Thyroid gland (tissue), 4 donors: ENCODE data around the gene DNM3. TPM values are rescaled to one million over a fixed set of nuclear protein-coding genes. Genes with fewer than 3 reads are reported as not detected.

ENCODE experiments used
- DNase-seq, 2 donors: peaks; one replicate each; pipeline ENCODE4 v3.0.0-alpha.2; 2019
- H3K27ac ChIP-seq, 3 donors: fragments of 200-600 bp; sonication (generic); 1 replicate in 2 of 3; 2 replicates in 1 of 3; pipeline ENCODE4 v1.5.1; 2016 to 2019; ENCODE audit warnings: mild to moderate bottlenecking in 1 of 3, moderate library complexity in 1 of 3
- H3K27me3 ChIP-seq: fragments of 200-600 bp; sonication (generic); one replicate; pipeline ENCODE4 v1.5.1; 2019
- H3K36me3 ChIP-seq, 2 donors: fragments of 200-600 bp; sonication (generic); one replicate each; pipeline ENCODE4 v1.5.1; 2016 to 2019
- H3K4me1 ChIP-seq, 2 donors: fragments of 200-600 bp; sonication (generic); one replicate each; pipeline ENCODE4 v1.5.1; 2017 to 2019
- H3K4me3 ChIP-seq, 3 donors: fragments of 200-600 bp; sonication (generic); replicated peaks in 1 of 3; 1 replicate in 2 of 3; 2 replicates in 1 of 3; pipeline ENCODE4 v1.5.1; 2016; ENCODE audit warnings: mild to moderate bottlenecking in 1 of 3
- H3K9me3 ChIP-seq: fragments of 200-600 bp; sonication (generic); one replicate; pipeline ENCODE4 v1.5.1; 2017
- CTCF ChIP-seq, 6 experiments: fragments of 200-600 bp in 3 of 6; fragments of 450-650 bp in 3 of 6; sonication (generic) in 3 of 6; IDR thresholded peaks; one replicate each; pipeline ENCODE4 v1.5.1; 2016 to 2019; ENCODE audit warnings: antibody characterized with exemption in 6 of 6, mild to moderate bottlenecking in 2 of 6, inconsistent platforms in 1 of 6, moderate library complexity in 1 of 6
- POLR2A ChIP-seq, 2 donors: fragments of 450-650 bp; IDR thresholded peaks; one replicate each; pipeline ENCODE4 v1.6.1; 2017; ENCODE audit warnings: antibody characterized with exemption in 2 of 2, mild to moderate bottlenecking in 2 of 2, moderate library complexity in 1 of 2
- WGBS, 2 donors: methylation state at CpG; one replicate each; pipeline ENCODE4 v1.1.5; 2017; 5-methylcytosine and 5-hydroxymethylcytosine counted together
- intact Hi-C: fragments of 100-400 bp; cut with DNase I; formaldehyde crosslinking; loops from one replicate; pipeline ENCODE4 v1.15.1; 2023
- total RNA-seq, 4 donors: library from RNA; depleted of rRNA; stranded (reverse); fragments of >200 nt; gene quantifications; one replicate each; pipeline ENCODE4 v1.2.3, GENCODE V29; 2016

DNM3 gene
- total RNA-seq, 4 donors from 2014 or later: 9.0 to 13.6 (median 10.8) TPM

GRCh38 chr1:171940368-171940767 lies 99.1 kb downstream of the DNM3 start:
- no peak for DNase-seq
- Histone ChIP-seq H3K27me3 (no peaks in the 10 kb centered on the region), H3K27ac (no peak overlapping the region), H3K4me1 (no peaks in the 10 kb centered on the region), H3K9me3 (no peaks in the 10 kb centered on the region), H3K36me3 (no peaks in the 10 kb centered on the region), H3K4me3 (no peak overlapping the region)
- intact Hi-C loops: no loop called here
- TF ChIP-seq POLR2A (IDR thresholded peaks at IDR 0.05): no peak
- no peak for TF ChIP-seq CTCF (IDR thresholded peaks at IDR 0.05)

- DNase-seq: no peak
- Histone ChIP-seq H3K4me1 (no peaks in the 10 kb centered on the region), H3K4me3 (no peak overlapping the region), H3K27me3 (no peaks in the 10 kb centered on the region), H3K36me3 (no peaks in the 10 kb centered on the region), H3K9me3 (no peaks in the 10 kb centered on the region), H3K27ac (no peak overlapping the region)
- 90 to 96% methylated on average over 1 of the region's 1 CpG for WGBS, 2 donors
- intact Hi-C loops: no loop called here
- TF ChIP-seq CTCF (IDR thresholded peaks at IDR 0.05): no peak
- no peak for TF ChIP-seq POLR2A (IDR thresholded peaks at IDR 0.05)
Measured at GRCh38 chr1:171941920-171942319, 100.6 kb downstream of the DNM3 start.

GRCh38 chr1:171943973-171944561 lies 102.8 kb downstream of the DNM3 start:
- no peak for DNase-seq
- intact Hi-C loops: no loop called here
- no peaks in the 10 kb centered on the region for H3K9me3 ChIP-seq
- no peak overlapping the region for H3K27ac ChIP-seq
- no peaks in the 10 kb centered on the region for H3K4me1 ChIP-seq
- no peaks in the 10 kb centered on the region for H3K27me3 ChIP-seq
- H3K36me3 ChIP-seq: no peaks in the 10 kb centered on the region
- no peak overlapping the region for H3K4me3 ChIP-seq
- 93 to 99% methylated on average over 3 of the region's 3 CpGs for WGBS, 2 donors
- TF ChIP-seq CTCF (IDR thresholded peaks at IDR 0.05) (no peak), POLR2A (IDR thresholded peaks at IDR 0.05) (no peak)

- WGBS, 2 donors: 17 to 18% methylated on average over 1 of the region's 1 CpG
- H3K4me3 ChIP-seq: no peak overlapping the region
- intact Hi-C loops: no loop called here
- H3K27me3 ChIP-seq: no peaks in the 10 kb centered on the region
- no peaks in the 10 kb centered on the region for H3K36me3 ChIP-seq
- no peak overlapping the region for H3K27ac ChIP-seq
- no peak for TF ChIP-seq CTCF (IDR thresholded peaks at IDR 0.05)
- TF ChIP-seq POLR2A (IDR thresholded peaks at IDR 0.05): no peak
- no peak for DNase-seq
- H3K4me1 ChIP-seq: no peaks in the 10 kb centered on the region
- no peaks in the 10 kb centered on the region for H3K9me3 ChIP-seq
Measured at GRCh38 chr1:171948511-171948910, 107.2 kb downstream of the DNM3 start.

- 95 to 96% methylated on average over 2 of the region's 2 CpGs for WGBS, 2 donors
- DNase-seq: no peak
- H3K4me1 ChIP-seq: no peaks in the 10 kb centered on the region
- no peaks in the 10 kb centered on the region for H3K36me3 ChIP-seq
- intact Hi-C loops: no loop called here
- H3K4me3 ChIP-seq: no peak overlapping the region
- no peaks in the 10 kb centered on the region for H3K27me3 ChIP-seq
- TF ChIP-seq CTCF (IDR thresholded peaks at IDR 0.05) (no peak), POLR2A (IDR thresholded peaks at IDR 0.05) (no peak)
- no peaks in the 10 kb centered on the region for H3K9me3 ChIP-seq
- no peak overlapping the region for H3K27ac ChIP-seq
Measured at GRCh38 chr1:171949316-171949715, 108.0 kb downstream of the DNM3 start.
